ENCODE results near the gene CCL11. TPM values are rescaled to one million over a fixed set of nuclear protein-coding genes. Genes with fewer than 3 reads are reported as not detected.

Gene CCL11
- total RNA-seq, 1 experiment from 2014 or later: not detected

DNA sequence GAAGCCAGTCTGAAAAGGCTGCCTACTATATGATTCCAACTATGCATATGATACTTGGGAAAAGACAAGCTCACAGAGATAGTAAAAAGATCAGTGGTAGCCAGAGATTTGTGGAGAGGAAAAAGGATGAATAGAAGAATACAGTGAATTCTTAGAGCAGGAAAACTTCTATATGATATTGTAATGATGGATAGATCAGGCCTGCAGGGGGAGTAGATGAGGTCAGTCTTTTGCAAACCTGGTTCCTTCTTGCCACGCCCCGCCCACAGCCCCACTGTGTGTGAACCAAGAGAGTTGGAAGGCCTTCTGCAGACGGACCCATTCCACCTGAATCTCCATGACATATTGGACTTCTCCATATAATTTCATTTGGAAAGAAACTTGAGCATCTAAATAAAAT, 32.9 kb downstream of the CCL11 start (continued):
- TF ChIP-seq, protein P1, sequence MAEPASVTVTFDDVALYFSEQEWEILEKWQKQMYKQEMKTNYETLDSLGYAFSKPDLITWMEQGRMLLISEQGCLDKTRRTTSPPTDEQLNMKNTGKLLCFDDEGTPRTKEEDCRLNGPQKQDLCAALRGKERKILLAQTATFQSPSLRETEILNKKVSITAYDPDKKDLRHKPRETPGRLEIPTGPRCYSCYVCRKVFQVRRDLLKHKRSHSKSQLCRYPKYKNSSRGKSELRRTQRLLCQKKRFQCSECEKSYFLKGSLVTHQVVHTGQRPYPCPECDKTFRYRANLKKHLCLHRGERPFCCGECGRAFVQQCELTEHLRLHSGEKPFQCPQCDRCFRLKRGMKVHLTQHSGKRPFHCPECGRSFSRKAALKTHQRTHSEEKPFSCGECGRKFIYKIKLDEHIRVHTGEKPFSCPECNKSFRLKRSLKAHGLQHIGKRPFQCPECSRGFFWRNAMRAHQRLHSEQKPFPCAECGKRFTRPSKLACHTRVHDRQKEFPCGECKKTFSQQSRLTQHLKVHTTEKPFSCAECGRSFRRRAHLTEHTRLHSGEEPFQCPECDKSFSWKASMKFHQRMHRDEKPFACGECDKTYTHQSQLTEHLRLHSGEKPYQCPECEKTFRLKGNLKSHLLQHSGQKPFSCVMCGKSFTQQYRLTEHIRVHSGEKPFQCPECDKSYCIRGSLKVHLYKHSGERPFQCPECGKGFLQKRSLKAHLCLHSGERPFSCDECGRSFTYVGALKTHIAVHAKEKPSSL (CRISPR knock-in tag; conservative IDR thresholded peaks at IDR 0.05): no peak
- TF ChIP-seq, protein P2, sequence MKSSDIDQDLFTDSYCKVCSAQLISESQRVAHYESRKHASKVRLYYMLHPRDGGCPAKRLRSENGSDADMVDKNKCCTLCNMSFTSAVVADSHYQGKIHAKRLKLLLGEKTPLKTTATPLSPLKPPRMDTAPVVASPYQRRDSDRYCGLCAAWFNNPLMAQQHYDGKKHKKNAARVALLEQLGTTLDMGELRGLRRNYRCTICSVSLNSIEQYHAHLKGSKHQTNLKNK (CRISPR knock-in tag; IDR thresholded peaks at IDR 0.05): no peak
- TF ChIP-seq SMAD3 (CRISPR knock-in tag; IDR thresholded peaks at IDR 0.05; ENCODE audit: borderline replicate concordance): no peak
- TF ChIP-seq, protein P3, sequence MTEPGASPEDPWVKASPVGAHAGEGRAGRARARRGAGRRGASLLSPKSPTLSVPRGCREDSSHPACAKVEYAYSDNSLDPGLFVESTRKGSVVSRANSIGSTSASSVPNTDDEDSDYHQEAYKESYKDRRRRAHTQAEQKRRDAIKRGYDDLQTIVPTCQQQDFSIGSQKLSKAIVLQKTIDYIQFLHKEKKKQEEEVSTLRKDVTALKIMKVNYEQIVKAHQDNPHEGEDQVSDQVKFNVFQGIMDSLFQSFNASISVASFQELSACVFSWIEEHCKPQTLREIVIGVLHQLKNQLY (CRISPR knock-in tag; IDR thresholded peaks at IDR 0.05): no peak
- TF ChIP-seq, protein P4, sequence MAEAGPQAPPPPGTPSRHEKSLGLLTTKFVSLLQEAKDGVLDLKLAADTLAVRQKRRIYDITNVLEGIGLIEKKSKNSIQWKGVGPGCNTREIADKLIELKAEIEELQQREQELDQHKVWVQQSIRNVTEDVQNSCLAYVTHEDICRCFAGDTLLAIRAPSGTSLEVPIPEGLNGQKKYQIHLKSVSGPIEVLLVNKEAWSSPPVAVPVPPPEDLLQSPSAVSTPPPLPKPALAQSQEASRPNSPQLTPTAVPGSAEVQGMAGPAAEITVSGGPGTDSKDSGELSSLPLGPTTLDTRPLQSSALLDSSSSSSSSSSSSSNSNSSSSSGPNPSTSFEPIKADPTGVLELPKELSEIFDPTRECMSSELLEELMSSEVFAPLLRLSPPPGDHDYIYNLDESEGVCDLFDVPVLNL (CRISPR knock-in tag; IDR thresholded peaks at IDR 0.05; ENCODE audit: borderline replicate concordance, low read depth): no peak
- TF ChIP-seq, protein P5, sequence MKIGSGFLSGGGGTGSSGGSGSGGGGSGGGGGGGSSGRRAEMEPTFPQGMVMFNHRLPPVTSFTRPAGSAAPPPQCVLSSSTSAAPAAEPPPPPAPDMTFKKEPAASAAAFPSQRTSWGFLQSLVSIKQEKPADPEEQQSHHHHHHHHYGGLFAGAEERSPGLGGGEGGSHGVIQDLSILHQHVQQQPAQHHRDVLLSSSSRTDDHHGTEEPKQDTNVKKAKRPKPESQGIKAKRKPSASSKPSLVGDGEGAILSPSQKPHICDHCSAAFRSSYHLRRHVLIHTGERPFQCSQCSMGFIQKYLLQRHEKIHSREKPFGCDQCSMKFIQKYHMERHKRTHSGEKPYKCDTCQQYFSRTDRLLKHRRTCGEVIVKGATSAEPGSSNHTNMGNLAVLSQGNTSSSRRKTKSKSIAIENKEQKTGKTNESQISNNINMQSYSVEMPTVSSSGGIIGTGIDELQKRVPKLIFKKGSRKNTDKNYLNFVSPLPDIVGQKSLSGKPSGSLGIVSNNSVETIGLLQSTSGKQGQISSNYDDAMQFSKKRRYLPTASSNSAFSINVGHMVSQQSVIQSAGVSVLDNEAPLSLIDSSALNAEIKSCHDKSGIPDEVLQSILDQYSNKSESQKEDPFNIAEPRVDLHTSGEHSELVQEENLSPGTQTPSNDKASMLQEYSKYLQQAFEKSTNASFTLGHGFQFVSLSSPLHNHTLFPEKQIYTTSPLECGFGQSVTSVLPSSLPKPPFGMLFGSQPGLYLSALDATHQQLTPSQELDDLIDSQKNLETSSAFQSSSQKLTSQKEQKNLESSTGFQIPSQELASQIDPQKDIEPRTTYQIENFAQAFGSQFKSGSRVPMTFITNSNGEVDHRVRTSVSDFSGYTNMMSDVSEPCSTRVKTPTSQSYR (CRISPR knock-in tag; IDR thresholded peaks at IDR 0.05): no peak

DNA sequence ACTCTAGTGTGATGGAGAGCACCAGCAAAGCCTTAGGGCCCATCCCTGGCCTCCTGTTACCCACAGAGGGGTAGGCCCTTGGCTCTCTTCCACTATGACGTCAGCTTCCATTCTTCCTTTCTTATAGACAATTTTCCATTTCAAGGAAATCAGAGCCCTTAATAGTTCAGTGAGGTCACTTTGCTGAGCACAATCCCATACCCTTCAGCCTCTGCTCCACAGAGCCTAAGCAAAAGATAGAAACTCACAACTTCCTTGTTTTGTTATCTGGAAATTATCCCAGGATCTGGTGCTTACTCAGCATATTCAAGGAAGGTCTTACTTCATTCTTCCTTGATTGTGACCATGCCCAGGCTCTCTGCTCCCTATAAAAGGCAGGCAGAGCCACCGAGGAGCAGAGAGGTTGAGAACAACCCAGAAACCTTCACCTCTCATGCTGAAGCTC, 33.5 kb downstream of the CCL11 start, which contains the start of gene CCL8:
Gene CCL8, plus strand, starts transcription at position 397 of the 445 bp plus-strand sequence. CDS start 67 bp downstream, outside the sequence.
- TF ChIP-seq, protein P6, sequence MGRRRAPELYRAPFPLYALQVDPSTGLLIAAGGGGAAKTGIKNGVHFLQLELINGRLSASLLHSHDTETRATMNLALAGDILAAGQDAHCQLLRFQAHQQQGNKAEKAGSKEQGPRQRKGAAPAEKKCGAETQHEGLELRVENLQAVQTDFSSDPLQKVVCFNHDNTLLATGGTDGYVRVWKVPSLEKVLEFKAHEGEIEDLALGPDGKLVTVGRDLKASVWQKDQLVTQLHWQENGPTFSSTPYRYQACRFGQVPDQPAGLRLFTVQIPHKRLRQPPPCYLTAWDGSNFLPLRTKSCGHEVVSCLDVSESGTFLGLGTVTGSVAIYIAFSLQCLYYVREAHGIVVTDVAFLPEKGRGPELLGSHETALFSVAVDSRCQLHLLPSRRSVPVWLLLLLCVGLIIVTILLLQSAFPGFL (CRISPR knock-in tag; IDR thresholded peaks at IDR 0.05; ENCODE audit: borderline replicate concordance): no peak
- TF ChIP-seq, protein P2 (CRISPR knock-in tag; IDR thresholded peaks at IDR 0.05): no peak
- TF ChIP-seq RORB (CRISPR knock-in tag; IDR thresholded peaks at IDR 0.05) (no peak), SOX15 (CRISPR knock-in tag; IDR thresholded peaks at IDR 0.05) (no peak), ATF1 (CRISPR knock-in tag; IDR thresholded peaks at IDR 0.05) (no peak), NR3C1 (CRISPR knock-in tag; conservative IDR thresholded peaks at IDR 0.05; ENCODE audit: low read depth) (no peak), ZNF423 (CRISPR knock-in tag; IDR thresholded peaks at IDR 0.05) (no peak), ZNF121 (CRISPR knock-in tag; IDR thresholded peaks at IDR 0.05) (no peak)
- TF ChIP-seq, protein P7, sequence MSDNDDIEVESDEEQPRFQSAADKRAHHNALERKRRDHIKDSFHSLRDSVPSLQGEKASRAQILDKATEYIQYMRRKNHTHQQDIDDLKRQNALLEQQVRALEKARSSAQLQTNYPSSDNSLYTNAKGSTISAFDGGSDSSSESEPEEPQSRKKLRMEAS (CRISPR knock-in tag; IDR thresholded peaks at IDR 0.05): no peak
- TF ChIP-seq, protein P8, sequence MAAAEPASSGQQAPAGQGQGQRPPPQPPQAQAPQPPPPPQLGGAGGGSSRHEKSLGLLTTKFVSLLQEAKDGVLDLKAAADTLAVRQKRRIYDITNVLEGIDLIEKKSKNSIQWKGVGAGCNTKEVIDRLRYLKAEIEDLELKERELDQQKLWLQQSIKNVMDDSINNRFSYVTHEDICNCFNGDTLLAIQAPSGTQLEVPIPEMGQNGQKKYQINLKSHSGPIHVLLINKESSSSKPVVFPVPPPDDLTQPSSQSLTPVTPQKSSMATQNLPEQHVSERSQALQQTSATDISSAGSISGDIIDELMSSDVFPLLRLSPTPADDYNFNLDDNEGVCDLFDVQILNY (CRISPR knock-in tag; IDR thresholded peaks at IDR 0.05): no peak
- TF ChIP-seq, protein P1 (CRISPR knock-in tag; conservative IDR thresholded peaks at IDR 0.05): no peak
- TF ChIP-seq, protein P9, sequence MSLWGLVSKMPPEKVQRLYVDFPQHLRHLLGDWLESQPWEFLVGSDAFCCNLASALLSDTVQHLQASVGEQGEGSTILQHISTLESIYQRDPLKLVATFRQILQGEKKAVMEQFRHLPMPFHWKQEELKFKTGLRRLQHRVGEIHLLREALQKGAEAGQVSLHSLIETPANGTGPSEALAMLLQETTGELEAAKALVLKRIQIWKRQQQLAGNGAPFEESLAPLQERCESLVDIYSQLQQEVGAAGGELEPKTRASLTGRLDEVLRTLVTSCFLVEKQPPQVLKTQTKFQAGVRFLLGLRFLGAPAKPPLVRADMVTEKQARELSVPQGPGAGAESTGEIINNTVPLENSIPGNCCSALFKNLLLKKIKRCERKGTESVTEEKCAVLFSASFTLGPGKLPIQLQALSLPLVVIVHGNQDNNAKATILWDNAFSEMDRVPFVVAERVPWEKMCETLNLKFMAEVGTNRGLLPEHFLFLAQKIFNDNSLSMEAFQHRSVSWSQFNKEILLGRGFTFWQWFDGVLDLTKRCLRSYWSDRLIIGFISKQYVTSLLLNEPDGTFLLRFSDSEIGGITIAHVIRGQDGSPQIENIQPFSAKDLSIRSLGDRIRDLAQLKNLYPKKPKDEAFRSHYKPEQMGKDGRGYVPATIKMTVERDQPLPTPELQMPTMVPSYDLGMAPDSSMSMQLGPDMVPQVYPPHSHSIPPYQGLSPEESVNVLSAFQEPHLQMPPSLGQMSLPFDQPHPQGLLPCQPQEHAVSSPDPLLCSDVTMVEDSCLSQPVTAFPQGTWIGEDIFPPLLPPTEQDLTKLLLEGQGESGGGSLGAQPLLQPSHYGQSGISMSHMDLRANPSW (CRISPR knock-in tag; conservative IDR thresholded peaks at IDR 0.05; ENCODE audit: low read depth): no peak

More for the DNA sequence above, 33.5 kb downstream of the CCL11 start, which contains the start of gene CCL8:
- peaks cover 15% of the 10 kb centered on the region for H3K27me3 Mint-ChIP-seq (ENCODE audit: low read depth)
- H3K4me3 Mint-ChIP-seq: no peak within 1 kb of the TSS
- H3K9me3 Mint-ChIP-seq: no peaks in the 10 kb centered on the region
- no peaks in the 10 kb centered on the region for H3K36me3 Mint-ChIP-seq
- ATAC-seq: no peak
- ChIA-PET CTCF (interaction anchor here (8.0 kb wide), 1 partner anchor 42 kb away, joined by 78 read pairs; no protein-coding TSS in a partner anchor), POLR2A (no interaction called here)
- no peaks in the 10 kb centered on the region; the same call in 1 of the 2 replicates for H3K4me1 Mint-ChIP-seq
- no peak for DNase-seq (ENCODE audit: low spot score)
- H3K27ac Mint-ChIP-seq: no peak within 1 kb of the TSS

Measured in WTC11 (cell line).